Esophagus squamous epithelium (tissue), 5 donors: ENCODE measurements around the gene TMEM184C. TPM values are rescaled to one million over a fixed set of nuclear protein-coding genes. Genes with fewer than 3 reads are reported as not detected.

Experiments used
- DNase-seq: peaks from one replicate; lab custom pipeline; 2025; lab: John Stamatoyannopoulos, UW
- H3K27ac ChIP-seq, 4 donors: fragments of 200-600 bp; sonication (generic); one replicate each; pipeline ENCODE4 v1.5.1; 2016 to 2019; ENCODE audit warnings: mild to moderate bottlenecking in 1 of 4
- H3K27me3 ChIP-seq, 4 donors: fragments of 200-600 bp; sonication (generic); 1 replicate in 3 of 4; 2 replicates in 1 of 4; pipeline versions ENCODE4 v1.5.1 to v1.6.0; 2017 to 2021; ENCODE audit warnings: antibody characterized with exemption in 1 of 4
- H3K36me3 ChIP-seq, 3 donors: fragments of 200-600 bp; sonication (generic); one replicate each; pipeline ENCODE4 v1.5.1; 2016 to 2019
- H3K4me1 ChIP-seq, 3 donors: fragments of 200-600 bp; sonication (generic); one replicate each; pipeline ENCODE4 v1.5.1; 2017 to 2019
- H3K4me3 ChIP-seq, 4 donors: fragments of 200-600 bp; sonication (generic); 1 replicate in 3 of 4; 2 replicates in 1 of 4; pipeline ENCODE4 v1.5.1; 2016 to 2019; ENCODE audit warnings: mild to moderate bottlenecking in 2 of 4, moderate library complexity in 1 of 4
- H3K9me3 ChIP-seq, 3 donors: fragments of 200-600 bp; sonication (generic); one replicate each; pipeline ENCODE4 v1.5.1; 2016 to 2019
- CTCF ChIP-seq, 6 experiments: fragments of 450-650 bp in 4 of 6; fragments of 200-600 bp in 2 of 6; sonication (generic) in 2 of 6; IDR thresholded peaks; one replicate each; pipeline ENCODE4 v1.5.1; 2016 to 2019; ENCODE audit warnings: antibody characterized with exemption in 6 of 6, mild to moderate bottlenecking in 4 of 6, moderate library complexity in 4 of 6
- POLR2A ChIP-seq, 4 donors: fragments of 450-650 bp; IDR thresholded peaks; one replicate each; pipeline ENCODE4 v1.6.1; 2017; ENCODE audit warnings: antibody characterized with exemption in 4 of 4, mild to moderate bottlenecking in 4 of 4, moderate library complexity in 3 of 4
- WGBS, 2 donors: methylation state at CpG; one replicate each; pipeline ENCODE4 v1.1.5; 2018; 5-methylcytosine and 5-hydroxymethylcytosine counted together
- intact Hi-C: fragments of 100-400 bp; cut with DNase I; formaldehyde crosslinking; loops from one replicate; pipeline ENCODE4 v1.15.0; 2022
- total RNA-seq, 4 donors: library from RNA; depleted of rRNA; stranded (reverse); fragments of >200 nt; gene quantifications; one replicate each; pipeline ENCODE4 v1.1.0, GENCODE V29; 2016
- donor health status: DM: yes; HTN: yes; CAD: no.

Gene TMEM184C
- total RNA-seq, 4 donors from 2014 or later: 16.0 to 29.0 (median 21.6) TPM

GRCh38 chr4:147586032-147586431 is 31.2 kb upstream of the TMEM184C start:
- intact Hi-C loops: no loop called here
- TF ChIP-seq POLR2A (IDR thresholded peaks at IDR 0.05) (no peak), CTCF (IDR thresholded peaks at IDR 0.05) (no peak)
- no peaks in the 10 kb centered on the region for H3K27me3 ChIP-seq
- 48 to 55% methylated on average over 2 of the region's 3 CpGs for WGBS, 2 donors
- H3K4me3 ChIP-seq: no peak overlapping the region
- H3K27ac ChIP-seq: no peak overlapping the region
- no peaks in the 10 kb centered on the region for H3K36me3 ChIP-seq
- peaks cover 0 to 7% (median 0%) of the 10 kb centered on the region in 3 donors for H3K9me3 ChIP-seq
- peaks cover 0 to 4% (median 0%) of the 10 kb centered on the region in 3 donors for H3K4me1 ChIP-seq
- no peak for DNase-seq

- TF ChIP-seq POLR2A (IDR thresholded peaks at IDR 0.05): no peak
- TF ChIP-seq CTCF (IDR thresholded peaks at IDR 0.05): no peak
- intact Hi-C loops: no loop called here
- peaks cover 0 to 4% (median 0%) of the 10 kb centered on the region in 3 donors for H3K4me1 ChIP-seq
- H3K9me3 ChIP-seq: peaks cover 0 to 7% (median 0%) of the 10 kb centered on the region in 3 donors
- DNase-seq: no peak
- no peaks in the 10 kb centered on the region for H3K27me3 ChIP-seq
- no peaks in the 10 kb centered on the region for H3K36me3 ChIP-seq
- 58 to 75% methylated on average over 4 of the region's 4 CpGs for WGBS, 2 donors
- H3K27ac ChIP-seq: no peak overlapping the region
- H3K4me3 ChIP-seq: no peak overlapping the region
Observed at GRCh38 chr4:147586637-147587036, 30.6 kb upstream of the TMEM184C start.

- Histone ChIP-seq H3K9me3 (peaks cover 0 to 7% (median 0%) of the 10 kb centered on the region in 3 donors), H3K27ac (no peak overlapping the region), H3K27me3 (no peaks in the 10 kb centered on the region), H3K36me3 (no peaks in the 10 kb centered on the region), H3K4me3 (no peak overlapping the region), H3K4me1 (peaks cover 0 to 4% (median 0%) of the 10 kb centered on the region in 3 donors)
- intact Hi-C loops: no loop called here
- DNase-seq: no peak
- TF ChIP-seq CTCF (IDR thresholded peaks at IDR 0.05): no peak
- no peak for TF ChIP-seq POLR2A (IDR thresholded peaks at IDR 0.05)
- 88 to 94% methylated on average over 3 of the region's 3 CpGs for WGBS, 2 donors
Observed at GRCh38 chr4:147587041-147587440, 30.2 kb upstream of the TMEM184C start.

- peaks cover 0 to 4% (median 0%) of the 10 kb centered on the region in 3 donors for H3K4me1 ChIP-seq
- no peak for TF ChIP-seq CTCF (IDR thresholded peaks at IDR 0.05)
- no peak for TF ChIP-seq POLR2A (IDR thresholded peaks at IDR 0.05)
- H3K36me3 ChIP-seq: no peaks in the 10 kb centered on the region
- WGBS, 2 donors: 50 to 77% methylated on average over 1 of the region's 1 CpG
- no peak overlapping the region for H3K4me3 ChIP-seq
- no peaks in the 10 kb centered on the region for H3K27me3 ChIP-seq
- peaks cover 0 to 3% (median 0%) of the 10 kb centered on the region in 3 donors for H3K9me3 ChIP-seq
- intact Hi-C loops: no loop called here
- no peak overlapping the region for H3K27ac ChIP-seq
- DNase-seq: no peak
Observed at GRCh38 chr4:147589586-147589985, 27.6 kb upstream of the TMEM184C start.

GRCh38 chr4:147590249-147590920 is 26.8 kb upstream of the TMEM184C start:
- no peak for DNase-seq
- Histone ChIP-seq H3K27ac (no peak overlapping the region), H3K9me3 (no peaks in the 10 kb centered on the region), H3K4me3 (no peak overlapping the region), H3K4me1 (peaks cover 0 to 4% (median 0%) of the 10 kb centered on the region in 3 donors), H3K36me3 (no peaks in the 10 kb centered on the region), H3K27me3 (no peaks in the 10 kb centered on the region)
- WGBS, 2 donors: 43 to 44% methylated on average over 12 of the region's 12 CpGs
- TF ChIP-seq POLR2A (IDR thresholded peaks at IDR 0.05) (no peak), CTCF (IDR thresholded peaks at IDR 0.05) (peak; percentile 22 to 75 (median 68))
- intact Hi-C loops: loop anchor here (5.0 kb wide), 1 partner anchor 428 kb away; no protein-coding TSS in a partner anchor
